HG03342 (cell line): ENCODE results near the gene SLC4A2.

Source experiments
- ATAC-seq: cut with Tn5 transposase; IDR thresholded peaks from one replicate; pipeline ENCODE4 v1.9.1; 2021; ENCODE audit warnings: mild to moderate bottlenecking, moderate library complexity; ENCODE audit not compliant: unreplicated experiment

Gene SLC4A2

GRCh38 chr7:151076863-151077704 is 17.7 kb downstream of the SLC4A2 start:
- no peak for ATAC-seq

DNA sequence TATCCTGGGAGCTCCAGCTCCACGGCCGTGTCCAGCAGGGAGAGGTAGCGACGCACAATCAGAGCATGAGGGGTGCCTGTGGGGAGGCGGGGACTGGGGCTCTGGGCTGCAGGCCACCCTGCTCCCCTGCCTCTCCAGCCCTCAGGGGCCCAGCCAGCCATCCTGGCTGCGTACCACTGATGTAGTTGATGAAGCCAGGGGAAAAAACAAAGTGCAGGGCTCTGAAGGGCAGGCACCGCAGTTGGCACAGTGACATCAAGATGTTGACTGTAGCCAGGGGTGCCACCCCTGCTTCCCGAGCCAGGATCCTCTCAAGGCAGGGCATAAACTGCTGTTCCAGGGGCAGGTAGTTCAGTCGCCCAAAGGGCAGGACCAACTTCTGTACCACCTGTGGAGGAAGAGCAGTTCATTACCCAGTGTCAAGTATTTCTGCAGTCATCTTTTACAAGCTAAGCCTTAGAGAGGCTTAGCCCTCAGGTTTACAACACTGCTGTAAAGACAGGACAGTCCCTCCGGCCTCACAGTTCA is 18.4 kb downstream of the SLC4A2 start:
- ATAC-seq: no peak

- ATAC-seq: no peak
Measured at GRCh38 chr7:151078233-151079040, 19.0 kb downstream of the SLC4A2 start.

DNA sequence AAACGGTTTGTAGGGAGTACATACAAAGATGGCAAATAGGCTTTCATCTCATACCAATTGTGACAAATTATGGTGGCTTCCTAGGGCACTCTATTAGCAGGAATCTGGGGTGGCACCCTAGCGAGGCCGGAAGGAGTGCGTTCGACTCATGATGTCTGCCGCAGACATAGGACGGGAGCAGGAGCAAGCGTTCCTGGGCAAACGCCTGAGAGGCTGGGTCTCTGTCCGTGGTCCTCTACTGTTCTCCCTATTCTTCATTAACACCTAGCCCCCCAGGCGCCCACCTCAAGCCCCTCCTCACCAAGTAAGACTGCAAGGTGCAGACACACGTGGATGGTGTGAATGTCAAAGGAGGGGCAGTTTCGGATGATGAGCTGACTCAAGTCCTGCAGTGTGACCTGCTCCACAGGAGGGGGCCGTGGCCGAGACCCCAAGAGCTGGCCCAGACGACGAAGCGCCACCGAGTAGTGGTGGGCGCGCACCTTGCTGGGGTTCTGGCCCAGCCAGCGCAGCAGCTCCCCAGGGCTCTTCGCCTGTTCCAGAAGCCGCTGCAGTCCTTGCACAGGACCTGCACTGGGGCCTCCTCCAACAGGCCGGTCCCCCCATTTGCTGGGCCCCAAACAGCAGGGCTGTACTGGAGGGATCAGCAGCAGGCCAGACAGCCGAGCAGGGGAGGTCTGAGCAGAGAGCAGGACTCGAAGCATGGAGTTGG is 20.0 kb downstream of the SLC4A2 start:
- ATAC-seq: no peak

DNA sequence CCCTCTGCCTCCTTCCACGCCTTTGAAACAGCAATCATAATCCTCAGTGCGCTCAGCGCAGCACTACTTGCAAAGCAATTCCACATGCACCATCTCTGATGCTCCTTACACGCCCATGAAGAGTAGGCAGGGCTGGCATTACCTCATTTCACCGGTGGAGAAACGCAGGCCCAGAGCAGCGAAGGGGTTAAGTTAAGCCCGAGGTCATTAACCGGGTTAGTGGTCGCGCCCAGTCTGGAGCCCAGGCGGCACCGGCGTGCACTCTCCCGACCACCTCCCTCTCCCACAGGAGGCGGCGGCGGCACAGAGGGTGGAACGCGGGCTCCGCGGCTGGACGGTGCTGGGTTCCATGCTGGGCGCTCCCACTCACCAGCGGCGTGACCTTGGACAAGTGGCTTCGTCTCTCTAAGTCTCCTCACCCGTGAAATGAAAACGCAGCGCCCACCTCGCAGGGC is 20.7 kb downstream of the SLC4A2 start:
- peak; percentile 1 for ATAC-seq

GRCh38 chr7:151080522-151081169 is 21.3 kb downstream of the SLC4A2 start, which contains the start of gene FASTK:
FASTK (minus strand) TSS chr7:151080809; CDS start chr7:151080766, 43 bp downstream.
- ATAC-seq: peak; percentile 78

DNA sequence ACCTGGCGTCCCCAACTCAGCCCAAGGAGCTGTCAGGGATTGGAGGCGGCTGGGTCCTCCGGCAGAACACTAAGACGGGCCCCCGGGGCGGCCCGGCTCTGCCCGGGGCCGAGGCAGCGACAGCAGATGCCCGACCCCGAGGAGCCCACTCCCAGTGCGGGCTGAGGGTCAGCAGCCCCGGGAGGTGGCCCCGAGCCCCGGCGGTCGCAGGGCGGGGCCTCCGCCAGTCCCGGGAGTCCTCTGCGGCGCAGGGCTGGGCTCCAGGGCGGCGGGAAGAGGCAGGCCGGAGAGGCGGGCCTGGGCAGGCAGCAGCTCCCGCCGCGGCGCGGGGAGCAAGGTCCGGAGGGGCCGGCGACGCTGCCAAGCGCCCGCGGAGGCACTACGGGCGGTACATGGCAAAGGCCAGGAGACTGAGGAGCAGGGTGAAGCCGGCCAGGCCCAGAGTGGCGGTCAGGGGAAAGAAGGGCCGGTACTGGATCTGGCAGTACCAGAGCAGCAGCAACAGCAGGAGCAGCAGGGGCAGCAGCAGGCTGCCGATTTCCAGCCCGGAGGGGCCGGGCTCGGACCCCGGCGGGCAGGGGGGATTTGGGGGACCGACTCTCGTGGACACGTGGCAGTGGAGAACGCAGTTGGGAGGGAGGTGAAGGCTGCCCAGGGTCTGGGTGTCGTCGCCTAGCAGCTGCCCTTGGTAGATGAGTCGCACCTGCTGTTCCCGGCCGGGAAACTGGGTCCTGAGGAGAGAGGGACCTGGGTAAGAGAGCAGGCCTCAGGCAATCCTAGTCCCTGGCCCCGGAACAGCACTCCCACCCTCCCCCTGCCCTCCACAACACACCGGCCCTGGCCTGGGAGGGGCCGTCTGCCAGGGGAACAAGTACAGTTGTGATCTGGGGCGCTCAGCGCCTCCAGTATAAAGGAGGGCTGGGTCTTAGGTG is 22.0 kb downstream of the SLC4A2 start:
- ATAC-seq: no peak

GRCh38 chr7:151082141-151083070 is 23.0 kb downstream of the SLC4A2 start:
- ATAC-seq: no peak

GRCh38 chr7:151083071-151083823 is 23.9 kb downstream of the SLC4A2 start, which contains the start of gene TMUB1:
TMUB1 (minus strand) TSS chr7:151083493; CDS start chr7:151082563, 930 bp downstream.
- peak; percentile 53 for ATAC-seq

- ATAC-seq: no peak
Measured at GRCh38 chr7:151083824-151084160, 24.4 kb downstream of the SLC4A2 start.

DNA sequence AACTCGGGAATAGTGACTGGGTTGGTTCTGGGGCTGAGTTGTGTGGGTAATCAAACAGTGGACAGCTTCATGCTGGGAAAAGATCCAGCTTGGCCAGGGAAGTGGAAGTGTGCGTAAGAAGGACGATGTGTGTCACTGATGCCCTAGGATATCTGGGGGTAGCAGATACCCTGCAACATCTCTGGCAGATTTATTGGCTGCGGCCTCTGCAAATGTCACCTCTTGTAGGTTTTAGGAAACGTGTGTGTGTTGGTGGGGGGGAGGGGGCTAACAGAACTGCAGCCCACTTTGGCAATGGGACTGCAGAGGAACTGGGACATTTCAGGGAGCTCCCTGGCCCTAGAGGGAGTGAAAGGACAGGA is 25.9 kb downstream of the SLC4A2 start:
- ATAC-seq: no peak

DNA sequence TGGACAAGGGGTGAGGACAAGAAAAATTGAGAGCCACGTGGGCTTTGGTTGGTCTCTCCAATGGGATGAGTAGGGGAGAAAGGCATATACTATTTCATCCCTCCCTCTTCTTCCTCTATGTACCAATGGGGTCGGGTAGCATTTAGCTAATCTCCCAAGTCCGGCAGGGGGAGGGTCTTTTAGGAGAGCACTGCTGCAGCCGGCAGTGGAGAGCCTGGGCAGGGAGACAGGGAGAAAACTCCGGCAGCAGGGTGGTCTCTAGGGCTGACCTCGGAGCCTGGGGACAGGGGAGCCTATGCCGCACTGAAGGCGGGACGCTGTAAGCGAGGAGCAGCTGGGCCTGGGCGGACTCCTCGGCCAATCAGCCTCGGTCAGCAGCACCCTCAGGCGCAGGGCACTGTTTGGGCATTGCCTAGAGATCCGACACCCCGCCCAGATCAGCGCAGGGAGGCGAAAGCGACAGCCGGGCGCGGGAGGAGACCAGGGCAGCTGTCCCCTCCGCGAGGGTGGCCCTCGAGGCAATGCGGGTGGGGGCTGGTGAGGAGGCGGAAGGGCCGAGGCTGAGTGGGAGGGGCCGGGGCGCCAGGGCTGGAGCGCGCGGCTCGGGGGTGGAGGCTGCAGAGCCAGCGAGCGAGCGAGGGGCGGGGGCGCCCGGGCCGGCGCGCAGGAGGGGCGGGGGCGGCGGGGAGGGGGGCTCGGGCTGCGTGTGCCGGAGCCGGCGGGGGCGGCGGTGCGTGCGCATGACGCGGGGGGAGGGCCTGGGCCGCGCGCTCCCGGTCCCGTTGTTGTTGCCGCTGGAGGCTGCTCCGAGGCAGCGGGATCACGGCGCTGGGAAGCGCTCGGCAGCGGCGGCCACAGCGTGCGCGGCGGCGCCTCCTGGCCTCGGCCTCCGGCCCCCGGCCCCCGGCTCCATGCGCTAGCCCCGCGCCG is 26.6 kb downstream of the SLC4A2 start, which contains the start of gene AGAP3:
TSS of gene AGAP3 (plus strand) at position 785 of the 930 bp plus-strand sequence. CDS start 267 bp downstream, outside the sequence.
- ATAC-seq: peak; percentile 40

DNA sequence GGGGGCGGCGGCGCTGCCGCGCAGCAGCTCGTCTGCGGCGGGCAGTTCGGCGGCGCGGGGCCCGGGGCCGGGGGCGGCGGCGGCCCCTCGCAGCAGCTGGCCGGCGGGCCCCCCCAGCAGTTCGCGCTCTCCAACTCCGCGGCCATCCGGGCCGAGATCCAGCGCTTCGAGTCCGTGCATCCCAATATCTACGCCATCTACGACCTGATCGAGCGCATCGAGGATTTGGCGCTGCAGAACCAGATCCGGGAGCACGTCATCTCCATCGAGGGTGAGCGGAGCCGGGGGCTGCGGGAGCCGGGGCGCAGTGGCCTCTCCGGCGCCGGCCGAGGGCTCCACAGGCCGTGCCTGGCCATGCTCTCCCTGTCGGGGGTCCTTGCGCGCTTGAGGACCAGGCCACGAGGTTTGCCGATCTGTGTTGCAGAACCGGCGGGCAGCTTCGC is 27.4 kb downstream of the SLC4A2 start:
- ATAC-seq: no peak

- ATAC-seq: no peak
Measured at GRCh38 chr7:151087245-151088018, 28.0 kb downstream of the SLC4A2 start.

GRCh38 chr7:151088019-151088855 is 28.8 kb downstream of the SLC4A2 start:
- ATAC-seq: no peak
